Suprapubic skin (tissue), 3 donors: ENCODE results near the gene SPG7.

Source experiments
- CTCF ChIP-seq, 2 donors: fragments of 200-600 bp in 1 of 2; fragments of 450-650 bp in 1 of 2; sonication (generic) in 1 of 2; IDR thresholded peaks; one replicate each; pipeline ENCODE4 v1.5.1; 2016 to 2019; ENCODE audit warnings: antibody characterized with exemption in 2 of 2, mild to moderate bottlenecking in 1 of 2, moderate library complexity in 1 of 2
- EP300 ChIP-seq: sonication (generic); formaldehyde crosslinking; IDR thresholded peaks from one replicate; pipeline ENCODE4 v1.6.1; 2017; ENCODE audit warnings: antibody characterized with exemption

GRCh38 chr16:89589241-89589926 lies 81.2 kb downstream of the SPG7 start:
- TF ChIP-seq CTCF (IDR thresholded peaks at IDR 0.05) (no peak), EP300 (no peak)
